LNCAP (cell line): Measurements from ENCODE around the gene MAP1B.

ENCODE experiments used
- CTCF ChIP-seq: fragments of 450-650 bp; IDR thresholded peaks from 2 replicates; pipeline ENCODE4 v1.5.1; 2017; ENCODE audit warnings: mild to moderate bottlenecking

MAP1B gene

GRCh38 chr5:72159501-72159911 lies 52.2 kb downstream of the MAP1B start:
- TF ChIP-seq CTCF, result no peak

- TF ChIP-seq CTCF, result no peak
Measured at GRCh38 chr5:72160329-72160728, 53.1 kb downstream of the MAP1B start.

GRCh38 chr5:72160959-72161358 lies 53.7 kb downstream of the MAP1B start:
- TF ChIP-seq CTCF, result no peak

GRCh38 chr5:72161951-72162350 lies 54.7 kb downstream of the MAP1B start:
- TF ChIP-seq CTCF, result no peak

GRCh38 chr5:72163349-72163983 lies 56.2 kb downstream of the MAP1B start:
- TF ChIP-seq CTCF, result no peak

- TF ChIP-seq CTCF, result no peak
Measured at GRCh38 chr5:72166070-72166979, 59.0 kb downstream of the MAP1B start.

GRCh38 chr5:72167257-72167656 lies 60.0 kb downstream of the MAP1B start:
- TF ChIP-seq CTCF, result no peak
